ENCODE results near the gene SCAMP4. TPM values are rescaled to one million over a fixed set of nuclear protein-coding genes. Genes with fewer than 3 reads are reported as not detected.

SCAMP4 gene
- total RNA-seq, 2 experiments from 2014 or later, result 21.3 to 49.9 TPM

GRCh38 chr19:1945899-1946298, 40.7 kb downstream of the SCAMP4 start:
- Histone ChIP-seq H2AFZ (ENCODE audit: low read length) (no peak overlapping the region), H3K4me1 (ENCODE audit: insufficient read depth, low read length, poor library complexity, severe bottlenecking) (peaks cover 16% of the 10 kb centered on the region), H3K9me2 (ENCODE audit: insufficient read depth, low read length) (no peaks in the 10 kb centered on the region), H3K4me3 (ENCODE audit: low read depth, low read length, poor library complexity, severe bottlenecking) (no peak overlapping the region), H4K20me1 (ENCODE audit: insufficient read depth, low read length) (no peaks in the 10 kb centered on the region; the same call in 1 of the 2 replicates), H3K27ac (ENCODE audit: low read depth, low read length, poor library complexity, severe bottlenecking) (no peak overlapping the region), H3K9me3 (ENCODE audit: low read length) (no peaks in the 10 kb centered on the region), H3K79me2 (ENCODE audit: insufficient read depth, low read depth, low read length) (peaks cover 68% of the 10 kb centered on the region), H3K4me2 (ENCODE audit: low read length) (no peak overlapping the region), H3K36me3 (ENCODE audit: insufficient read depth, low read length) (peaks cover 20% of the 10 kb centered on the region)
- ChIA-PET POLR2A (interaction anchor here (0.6 kb wide), 1 partner anchor 37 kb away, joined by 4 read pairs; no protein-coding TSS in a partner anchor), CTCF (ENCODE audit: unreplicated experiment) (interaction anchor here (0.8 kb wide), 1 partner anchor 228 kb away, joined by 3 read pairs; no protein-coding TSS in a partner anchor)
- intact Hi-C loops (cut with micrococcal nuclease; ENCODE audit: unreplicated experiment), result no loop called here
- DNase-seq (ENCODE audit: low spot score), result peak; percentile 9
- no TSS peak for BruUV-seq (replicated peaks)
- TF ChIP-seq CTCF (conservative IDR thresholded peaks at IDR 0.05; ENCODE audit: low read length), result peak; percentile 71
- TF ChIP-seq EZH2phosphoT487 (IDR thresholded peaks at IDR 0.05; ENCODE audit: borderline replicate concordance, low read depth, low read length), result no peak

- no TSS peak for BruUV-seq (replicated peaks)
- Histone ChIP-seq H3K27ac (ENCODE audit: low read depth, low read length, poor library complexity, severe bottlenecking) (no peak overlapping the region), H3K79me2 (ENCODE audit: insufficient read depth, low read depth, low read length) (peaks cover 57% of the 10 kb centered on the region), H3K4me1 (ENCODE audit: insufficient read depth, low read length, poor library complexity, severe bottlenecking) (peaks cover 15% of the 10 kb centered on the region), H3K9me2 (ENCODE audit: insufficient read depth, low read length) (no peaks in the 10 kb centered on the region), H3K36me3 (ENCODE audit: insufficient read depth, low read length) (peaks cover 29% of the 10 kb centered on the region), H3K9me3 (ENCODE audit: low read length) (no peaks in the 10 kb centered on the region), H2AFZ (ENCODE audit: low read length) (no peak overlapping the region), H3K4me2 (ENCODE audit: low read length) (no peak overlapping the region), H3K4me3 (ENCODE audit: low read depth, low read length, poor library complexity, severe bottlenecking) (no peak overlapping the region), H4K20me1 (ENCODE audit: insufficient read depth, low read length) (no peaks in the 10 kb centered on the region; the same call in 1 of the 2 replicates)
- ChIA-PET POLR2A (no interaction called here), CTCF (ENCODE audit: unreplicated experiment) (no interaction called here)
- DNase-seq (ENCODE audit: low spot score), result no peak
- intact Hi-C loops (cut with micrococcal nuclease; ENCODE audit: unreplicated experiment), result no loop called here
- TF ChIP-seq CTCF (conservative IDR thresholded peaks at IDR 0.05; ENCODE audit: low read length), result no peak
- no peak for TF ChIP-seq EZH2phosphoT487 (IDR thresholded peaks at IDR 0.05; ENCODE audit: borderline replicate concordance, low read depth, low read length)
These were observed 42.5 kb downstream of the SCAMP4 start for GRCh38 chr19:1947651-1948209.

- Histone ChIP-seq H3K4me3 (ENCODE audit: low read depth, low read length, poor library complexity, severe bottlenecking) (no peak overlapping the region), H3K4me1 (ENCODE audit: insufficient read depth, low read length, poor library complexity, severe bottlenecking) (no peaks in the 10 kb centered on the region), H3K27ac (ENCODE audit: low read depth, low read length, poor library complexity, severe bottlenecking) (no peak overlapping the region), H3K4me2 (ENCODE audit: low read length) (no peak overlapping the region), H3K36me3 (ENCODE audit: insufficient read depth, low read length) (peaks cover 40% of the 10 kb centered on the region), H3K9me3 (ENCODE audit: low read length) (no peaks in the 10 kb centered on the region), H3K9me2 (ENCODE audit: insufficient read depth, low read length) (no peaks in the 10 kb centered on the region), H4K20me1 (ENCODE audit: insufficient read depth, low read length) (no peaks in the 10 kb centered on the region), H2AFZ (ENCODE audit: low read length) (no peak overlapping the region), H3K79me2 (ENCODE audit: insufficient read depth, low read depth, low read length) (peaks cover 40% of the 10 kb centered on the region)
- no TSS peak for BruUV-seq (replicated peaks)
- TF ChIP-seq CTCF (conservative IDR thresholded peaks at IDR 0.05; ENCODE audit: low read length) (no peak), EZH2phosphoT487 (IDR thresholded peaks at IDR 0.05; ENCODE audit: borderline replicate concordance, low read depth, low read length) (no peak)
- CTCF ChIA-PET (ENCODE audit: unreplicated experiment), result no interaction called here
- no peak for DNase-seq (ENCODE audit: low spot score)
- POLR2A ChIA-PET, result no interaction called here
- intact Hi-C loops (cut with micrococcal nuclease; ENCODE audit: unreplicated experiment), result no loop called here
These were observed 44.3 kb downstream of the SCAMP4 start for GRCh38 chr19:1949304-1950101.

All from OCI-LY7 (cell line).